Activated CD4-positive, alpha-beta T cell treated with anti-CD3 and anti-CD28 coated beads, Interleukin-2, amount 10 ng/mL, durations not matched to agents 7 days and 5 days (primary cell): ENCODE data around the gene MALT1. TPM values are rescaled to one million over a fixed set of nuclear protein-coding genes. Genes with fewer than 3 reads are reported as not detected.

Experiments
- CTCF ChIA-PET: fragments of 350-600 bp; sonication (Branson Sonifier 250); formaldehyde crosslinking; loops from one replicate; lab custom pipeline; 2021; ENCODE audit warnings: antibody characterized with exemption; lab: Charles Lee
- POLR2A ChIA-PET: fragments of 350-600 bp; sonication (Branson Sonifier 250); formaldehyde crosslinking; loops from one replicate; lab custom pipeline; 2021; ENCODE audit warnings: antibody characterized with exemption; lab: Charles Lee
- DNase-seq: peaks from one replicate; pipeline ENCODE4 v3.0.0-alpha.2; 2020
- H3K27ac Mint-ChIP-seq: one replicate; pipeline ENCODE4 v1.8.0; 2021; ENCODE audit warnings: mild to moderate bottlenecking, moderate library complexity, mixed read lengths
- H3K27me3 Mint-ChIP-seq: one replicate; pipeline ENCODE4 v1.8.0; 2021; ENCODE audit warnings: mixed read lengths
- H3K36me3 Mint-ChIP-seq: one replicate; pipeline ENCODE4 v1.8.0; 2021; ENCODE audit warnings: low read depth, mixed read lengths
- H3K4me1 Mint-ChIP-seq: one replicate; pipeline ENCODE4 v1.8.0; 2021; ENCODE audit warnings: mixed read lengths
- H3K4me3 Mint-ChIP-seq: one replicate; pipeline ENCODE4 v1.8.0; 2021; ENCODE audit warnings: mild to moderate bottlenecking, moderate library complexity, mixed read lengths
- H3K9me3 Mint-ChIP-seq: one replicate; pipeline ENCODE4 v1.8.0; 2021; ENCODE audit warnings: mixed read lengths
- total RNA-seq, 2 experiments: library from RNA; stranded (reverse); gene quantifications; one replicate each; pipeline ENCODE4 v1.2.3, GENCODE V29; 2021

Gene MALT1
- total RNA-seq, 2 experiments from 2014 or later = 52.1 to 57.0 TPM

- no peaks in the 10 kb centered on the region for H3K9me3 Mint-ChIP-seq
- peak overlapping the region; percentile 96 for H3K4me3 Mint-ChIP-seq
- no peak for DNase-seq
- ChIA-PET POLR2A (interaction anchor here (0.5 to 1.6 kb wide), 4 partner anchors 16 to 130 kb away, joined by 3 to 5 read pairs (median 3); no protein-coding TSS in a partner anchor), CTCF (interaction anchor here (1.0 to 4.5 kb wide), 13 partner anchors 9 to 128 kb away, joined by 3 to 44 read pairs (median 6); no protein-coding TSS in a partner anchor)
- peaks cover 2% of the 10 kb centered on the region for H3K27me3 Mint-ChIP-seq
- H3K27ac Mint-ChIP-seq = peak overlapping the region; percentile 97
- H3K4me1 Mint-ChIP-seq = peaks cover 67% of the 10 kb centered on the region
- peaks cover 34% of the 10 kb centered on the region for H3K36me3 Mint-ChIP-seq
These were observed 633 bp downstream of the MALT1 start for GRCh38 chr18:58671632-58672564.

GRCh38 chr18:58674159-58674558 is 2.9 kb downstream of the MALT1 start:
- no peaks in the 10 kb centered on the region for H3K27me3 Mint-ChIP-seq
- no peaks in the 10 kb centered on the region for H3K9me3 Mint-ChIP-seq
- H3K4me3 Mint-ChIP-seq = peak overlapping the region; percentile 5
- peaks cover 67% of the 10 kb centered on the region for H3K4me1 Mint-ChIP-seq
- no peak for DNase-seq
- ChIA-PET CTCF (interaction anchor here (1.0 kb wide), 1 partner anchor 12 kb away, joined by 4 read pairs; no protein-coding TSS in a partner anchor), POLR2A (no interaction called here)
- H3K36me3 Mint-ChIP-seq = peaks cover 34% of the 10 kb centered on the region
- no peak overlapping the region for H3K27ac Mint-ChIP-seq

- ChIA-PET CTCF (interaction anchor here (1.0 kb wide), 1 partner anchor 11 kb away, joined by 4 read pairs; no protein-coding TSS in a partner anchor), POLR2A (no interaction called here)
- Mint-ChIP-seq H3K36me3 (peaks cover 38% of the 10 kb centered on the region), H3K9me3 (no peaks in the 10 kb centered on the region), H3K4me3 (peak overlapping the region; percentile 5), H3K27ac (peak overlapping the region; percentile 39), H3K4me1 (peaks cover 59% of the 10 kb centered on the region), H3K27me3 (no peaks in the 10 kb centered on the region)
- no peak for DNase-seq
These were observed 3.7 kb downstream of the MALT1 start for GRCh38 chr18:58674863-58675472.

- Mint-ChIP-seq H3K27ac (no peak overlapping the region), H3K4me1 (peaks cover 56% of the 10 kb centered on the region), H3K27me3 (no peaks in the 10 kb centered on the region), H3K4me3 (no peak overlapping the region), H3K9me3 (no peaks in the 10 kb centered on the region), H3K36me3 (peaks cover 46% of the 10 kb centered on the region)
- no peak for DNase-seq
- POLR2A ChIA-PET = no interaction called here
- CTCF ChIA-PET = interaction anchor here (0.8 kb wide), 1 partner anchor 88 kb away, joined by 3 read pairs; no protein-coding TSS in a partner anchor
These were observed 5.0 kb downstream of the MALT1 start for GRCh38 chr18:58676270-58676669.

- no peak for DNase-seq
- Mint-ChIP-seq H3K4me1 (peaks cover 47% of the 10 kb centered on the region), H3K9me3 (no peaks in the 10 kb centered on the region), H3K36me3 (peaks cover 66% of the 10 kb centered on the region), H3K27me3 (no peaks in the 10 kb centered on the region), H3K27ac (no peak overlapping the region), H3K4me3 (no peak overlapping the region)
- CTCF ChIA-PET = interaction anchor here (0.8 to 1.4 kb wide), 3 partner anchors 10 to 142 kb away, joined by 3 to 4 read pairs (median 3); partner anchors contain the start of gene MALT1
- POLR2A ChIA-PET = interaction anchor here (0.5 kb wide), 1 partner anchor 18 kb away, joined by 6 read pairs; no protein-coding TSS in a partner anchor
These were observed 11.3 kb downstream of the MALT1 start for GRCh38 chr18:58682429-58683069.

- Mint-ChIP-seq H3K27ac (peak overlapping the region; percentile 96), H3K9me3 (peaks cover 9% of the 10 kb centered on the region), H3K4me1 (peaks cover 78% of the 10 kb centered on the region), H3K27me3 (no peaks in the 10 kb centered on the region), H3K4me3 (peak overlapping the region; percentile 61), H3K36me3 (peaks cover 71% of the 10 kb centered on the region)
- ChIA-PET POLR2A (interaction anchor here (1.0 kb wide), 1 partner anchor 17 kb away, joined by 5 read pairs; the partner anchor contains the start of gene MALT1), CTCF (interaction anchor here (0.6 to 1.7 kb wide), 2 partner anchors 16 to 32 kb away, joined by 3 to 9 read pairs; partner anchors contain the start of gene MALT1)
- peak; percentile 77 for DNase-seq
These were observed 16.6 kb downstream of the MALT1 start for GRCh38 chr18:58687871-58688308.

- peaks cover 67% of the 10 kb centered on the region for H3K36me3 Mint-ChIP-seq
- peaks cover 9% of the 10 kb centered on the region for H3K9me3 Mint-ChIP-seq
- CTCF ChIA-PET = no interaction called here
- no peak for DNase-seq
- no peak overlapping the region for H3K27ac Mint-ChIP-seq
- peaks cover 92% of the 10 kb centered on the region for H3K4me1 Mint-ChIP-seq
- no peaks in the 10 kb centered on the region for H3K27me3 Mint-ChIP-seq
- no peak overlapping the region for H3K4me3 Mint-ChIP-seq
- POLR2A ChIA-PET = interaction anchor here (0.5 kb wide), 1 partner anchor 69 kb away, joined by 5 read pairs; no protein-coding TSS in a partner anchor
These were observed 19.0 kb downstream of the MALT1 start for GRCh38 chr18:58690259-58690658.

- Mint-ChIP-seq H3K36me3 (peaks cover 67% of the 10 kb centered on the region), H3K27ac (peak overlapping the region; percentile 28), H3K4me3 (no peak overlapping the region), H3K4me1 (peaks cover 93% of the 10 kb centered on the region), H3K9me3 (peaks cover 9% of the 10 kb centered on the region), H3K27me3 (no peaks in the 10 kb centered on the region)
- ChIA-PET POLR2A (no interaction called here), CTCF (interaction anchor here (2.4 kb wide), 1 partner anchor 19 kb away, joined by 11 read pairs; the partner anchor contains the start of gene MALT1)
- DNase-seq = no peak
These were observed 20.0 kb downstream of the MALT1 start for GRCh38 chr18:58691256-58691655.

GRCh38 chr18:58692422-58693185 is 21.3 kb downstream of the MALT1 start:
- peak; percentile 55 for DNase-seq
- ChIA-PET POLR2A (interaction anchor here (0.8 kb wide), 1 partner anchor 24 kb away, joined by 5 read pairs; no protein-coding TSS in a partner anchor), CTCF (interaction anchor here (0.6 to 2.4 kb wide), 7 partner anchors 12 to 1796 kb away, joined by 3 to 11 read pairs (median 3); partner anchors contain the start of gene MALT1)
- H3K36me3 Mint-ChIP-seq = peaks cover 67% of the 10 kb centered on the region
- peak overlapping the region; percentile 74 for H3K27ac Mint-ChIP-seq
- no peaks in the 10 kb centered on the region for H3K27me3 Mint-ChIP-seq
- H3K4me3 Mint-ChIP-seq = peak overlapping the region; percentile 1
- peaks cover 9% of the 10 kb centered on the region for H3K9me3 Mint-ChIP-seq
- H3K4me1 Mint-ChIP-seq = peaks cover 91% of the 10 kb centered on the region

GRCh38 chr18:58694221-58694620 is 23.0 kb downstream of the MALT1 start:
- peak overlapping the region; percentile 37 for H3K27ac Mint-ChIP-seq
- H3K36me3 Mint-ChIP-seq = peaks cover 59% of the 10 kb centered on the region
- CTCF ChIA-PET = interaction anchor here (1.7 kb wide), 1 partner anchor 12 kb away, joined by 3 read pairs; no protein-coding TSS in a partner anchor

GRCh38 chr18:58694720-58695468 is 23.6 kb downstream of the MALT1 start:
- peaks cover 2% of the 10 kb centered on the region for H3K9me3 Mint-ChIP-seq
- H3K27me3 Mint-ChIP-seq = no peaks in the 10 kb centered on the region
- peak overlapping the region; percentile 37 for H3K27ac Mint-ChIP-seq
- H3K4me3 Mint-ChIP-seq = no peak overlapping the region
- ChIA-PET POLR2A (no interaction called here), CTCF (interaction anchor here (1.7 kb wide), 1 partner anchor 13 kb away, joined by 3 read pairs; no protein-coding TSS in a partner anchor)
- H3K36me3 Mint-ChIP-seq = peaks cover 52% of the 10 kb centered on the region
- peaks cover 73% of the 10 kb centered on the region for H3K4me1 Mint-ChIP-seq
- DNase-seq = no peak

More at GRCh38 chr18:58694221-58694620, 23.0 kb downstream of the MALT1 start:
- no peak overlapping the region for H3K4me3 Mint-ChIP-seq
- POLR2A ChIA-PET = no interaction called here
- H3K27me3 Mint-ChIP-seq = no peaks in the 10 kb centered on the region
- DNase-seq = no peak
- peaks cover 7% of the 10 kb centered on the region for H3K9me3 Mint-ChIP-seq
- peaks cover 79% of the 10 kb centered on the region for H3K4me1 Mint-ChIP-seq
